Superior temporal gyrus (tissue), 1 donor: ENCODE data around the gene PTGES.
"Not testable (repeated sequence)": the region's sequence is repeated elsewhere in the genome, so short reads cannot be mapped to it uniquely, and the experiment has no call there.

Experiments used
- DNase-seq: peaks from one replicate; pipeline ENCODE4 v3.0.0-alpha.2; 2016; ENCODE audit errors: extremely low spot score

Gene PTGES

GRCh38 chr9:129752900-129753729 is at the start of gene PTGES:
Gene PTGES, minus strand, starts transcription at chr9:129753042. Its CDS starts 30 bp downstream, at chr9:129753012.
- peak; percentile 34 for DNase-seq

GRCh38 chr9:129801504-129801903 is 48.7 kb upstream of the PTGES start:
- DNase-seq, result no peak

GRCh38 chr9:129798973-129799372 is 46.1 kb upstream of the PTGES start:
- no peak for DNase-seq

- DNase-seq, result not testable (repeated sequence)
Measured at GRCh38 chr9:129796029-129796428, 43.2 kb upstream of the PTGES start.

- DNase-seq, result no peak
Measured at GRCh38 chr9:129794549-129794948, 41.7 kb upstream of the PTGES start.

GRCh38 chr9:129786481-129786880 is 33.6 kb upstream of the PTGES start:
- DNase-seq, result no peak

- no peak for DNase-seq
Measured at GRCh38 chr9:129785866-129786265, 33.0 kb upstream of the PTGES start.

- not testable (repeated sequence) for DNase-seq
Measured at GRCh38 chr9:129784970-129785369, 32.1 kb upstream of the PTGES start.

- DNase-seq, result peak; percentile 87
Measured at GRCh38 chr9:129783516-129784361, 30.9 kb upstream of the PTGES start.

- no peak for DNase-seq
Measured at GRCh38 chr9:129781981-129782380, 29.1 kb upstream of the PTGES start.

GRCh38 chr9:129781131-129781530 is 28.3 kb upstream of the PTGES start:
- DNase-seq, result no peak

- no peak for DNase-seq
Measured at GRCh38 chr9:129779560-129780190, 26.8 kb upstream of the PTGES start.

GRCh38 chr9:129778469-129778868 is 25.6 kb upstream of the PTGES start:
- no peak for DNase-seq

GRCh38 chr9:129777769-129778130 is 24.9 kb upstream of the PTGES start:
- no peak for DNase-seq

GRCh38 chr9:129776938-129777768 is 24.3 kb upstream of the PTGES start:
- DNase-seq, result peak; percentile 27

GRCh38 chr9:129776566-129776937 is 23.7 kb upstream of the PTGES start:
- DNase-seq, result no peak

- not testable (repeated sequence) for DNase-seq
Measured at GRCh38 chr9:129776096-129776495, 23.3 kb upstream of the PTGES start.

GRCh38 chr9:129775448-129775798 is 22.6 kb upstream of the PTGES start:
- no peak for DNase-seq

- no peak for DNase-seq
Measured at GRCh38 chr9:129774791-129775447, 22.1 kb upstream of the PTGES start.

GRCh38 chr9:129773262-129774048 is 20.6 kb upstream of the PTGES start:
- no peak for DNase-seq
